ENCODE measurements around the gene ACOX1.

The ACOX1 gene

GRCh38 chr17:75978938-75979704 is at the start of gene ACOX1, which contains the start of gene TEN1:
Gene ACOX1 (minus strand): TSS chr17:75979166. CDS start chr17:75979073, 93 bp downstream.
Gene TEN1 (plus strand): TSS chr17:75979240. CDS start chr17:75986193, 6,953 bp downstream.
- DNase-seq (ENCODE audit: low spot score): peak; percentile 94

DNA sequence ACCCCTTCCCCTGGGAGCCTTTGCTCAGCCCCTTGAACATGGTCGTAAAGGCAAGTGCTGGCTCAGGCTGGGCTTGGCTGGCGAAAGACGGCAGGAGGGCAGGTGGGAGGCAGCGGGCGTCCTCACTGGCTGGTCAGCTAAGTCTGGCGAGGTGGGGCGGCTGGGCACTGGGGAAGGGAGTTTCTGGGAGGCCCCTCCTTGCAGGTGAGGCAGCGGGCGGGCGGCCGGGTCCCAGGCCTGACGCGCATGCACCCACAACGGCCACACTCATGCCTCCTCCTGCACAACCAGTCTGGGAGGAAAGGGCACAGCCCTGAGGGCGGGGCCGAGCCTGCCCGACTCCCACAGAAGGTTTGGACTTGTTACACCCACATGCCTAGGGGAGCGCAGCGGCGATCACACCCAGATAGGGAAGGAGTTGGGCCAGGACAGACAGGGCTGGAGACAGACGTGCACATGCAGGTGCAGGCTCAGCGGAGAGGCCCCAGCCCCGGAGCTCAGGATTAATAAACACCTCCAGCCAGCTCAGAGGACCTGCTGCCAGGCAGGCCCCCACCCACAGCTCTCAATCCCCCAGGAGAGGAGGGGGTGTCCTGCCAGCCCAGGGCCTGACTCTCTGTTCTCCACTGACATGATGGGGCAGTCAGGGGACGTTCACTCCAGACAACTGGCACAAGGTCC is 48.3 kb upstream of the ACOX1 start, which contains the start of gene EVPL:
Gene EVPL (minus strand): TSS at position 148 of the 681 bp plus-strand sequence. CDS start 108 bp downstream, at position 40.
- no peak for DNase-seq (ENCODE audit: low spot score)

DNA sequence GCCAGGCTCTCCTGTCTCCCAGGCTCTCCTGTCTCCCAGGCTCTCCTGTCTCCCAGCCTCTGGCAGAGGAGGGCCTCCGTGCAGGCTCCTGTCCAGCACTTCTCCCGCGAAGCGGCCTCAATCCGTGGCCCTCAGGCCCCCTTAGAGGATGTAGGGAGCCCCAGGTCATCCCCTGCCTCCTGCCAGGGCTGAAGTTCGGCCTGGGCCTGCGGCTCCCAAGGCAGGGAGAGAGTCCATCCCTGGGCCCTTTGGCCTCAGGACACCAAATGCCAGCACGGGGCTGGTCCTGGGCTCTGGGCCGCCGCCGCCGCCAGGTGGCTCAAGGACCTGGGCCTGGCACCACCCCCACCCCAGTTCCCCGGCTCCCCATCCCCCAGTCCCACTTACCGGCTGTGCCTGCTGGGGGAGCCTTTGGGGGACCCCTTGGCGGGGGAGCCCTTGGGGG is 47.8 kb upstream of the ACOX1 start:
- no peak for DNase-seq (ENCODE audit: low spot score)

GRCh38 chr17:76025294-76025693 is 46.3 kb upstream of the ACOX1 start:
- no peak for DNase-seq (ENCODE audit: low spot score)

DNA sequence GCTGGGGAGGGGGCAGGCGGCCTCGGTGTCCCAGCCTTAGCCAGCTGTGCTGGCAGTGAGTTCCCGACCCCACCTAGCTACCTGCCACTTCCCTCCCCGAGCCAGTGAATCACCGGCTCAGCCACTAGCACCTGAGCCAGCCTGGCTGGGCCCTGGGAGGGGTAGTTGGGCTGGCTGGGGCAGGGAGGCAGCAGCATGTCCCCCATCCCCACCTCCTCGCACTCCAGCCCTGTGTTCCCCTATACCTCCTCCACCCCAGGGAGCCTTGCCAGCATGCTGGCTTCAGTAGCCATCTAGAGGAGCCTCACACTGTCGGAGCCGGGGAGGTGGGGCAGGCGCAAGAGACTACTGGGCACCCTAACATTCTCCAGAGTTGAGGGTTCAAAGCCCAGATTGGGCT is 45.4 kb upstream of the ACOX1 start:
- DNase-seq (ENCODE audit: low spot score): no peak

DNA sequence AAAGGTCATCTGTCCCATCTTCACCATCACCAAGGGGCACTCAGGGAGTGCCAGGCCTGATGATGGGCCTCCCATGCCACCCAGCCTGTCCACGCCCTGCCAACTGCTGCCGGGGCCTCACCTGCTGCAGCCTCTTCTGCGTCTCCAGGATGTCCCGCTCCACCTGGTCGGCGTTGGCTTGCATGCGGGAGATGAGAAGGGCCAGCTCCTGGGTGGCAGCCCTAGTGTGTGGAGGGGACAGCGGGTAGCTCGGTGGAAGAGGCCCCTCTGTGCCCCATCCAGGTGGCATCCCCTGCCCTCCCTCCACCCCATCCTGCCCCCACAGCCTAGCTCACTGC is 44.9 kb upstream of the ACOX1 start:
- no peak for DNase-seq (ENCODE audit: low spot score)

GRCh38 chr17:76022973-76023899 is 44.3 kb upstream of the ACOX1 start:
- no peak for DNase-seq (ENCODE audit: low spot score)

DNA sequence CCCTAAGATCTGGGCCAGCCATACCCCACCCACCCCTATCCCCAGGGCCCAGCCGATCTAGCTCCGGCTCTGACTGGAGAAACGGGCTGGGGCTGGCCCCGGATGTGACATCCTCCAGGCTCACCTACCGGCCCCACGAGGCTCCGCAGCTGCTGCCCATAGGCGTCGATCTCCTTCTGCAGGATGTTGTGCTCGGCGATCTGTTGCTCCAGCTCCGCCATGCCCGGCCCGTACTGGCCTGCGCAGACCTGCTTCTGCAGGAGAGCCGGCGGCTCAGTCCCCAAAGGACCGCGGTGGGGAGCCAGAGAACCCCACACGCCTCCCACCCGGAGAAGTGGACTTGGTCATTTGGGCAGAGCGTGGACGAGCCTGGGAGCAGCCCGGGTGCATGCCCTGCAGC is 43.3 kb upstream of the ACOX1 start:
- no peak for DNase-seq (ENCODE audit: low spot score)

GRCh38 chr17:76019833-76020467 is 41.0 kb upstream of the ACOX1 start:
- DNase-seq (ENCODE audit: low spot score): no peak

- no peak for DNase-seq (ENCODE audit: low spot score)
Observed at GRCh38 chr17:76018801-76019200, 39.8 kb upstream of the ACOX1 start.

DNA sequence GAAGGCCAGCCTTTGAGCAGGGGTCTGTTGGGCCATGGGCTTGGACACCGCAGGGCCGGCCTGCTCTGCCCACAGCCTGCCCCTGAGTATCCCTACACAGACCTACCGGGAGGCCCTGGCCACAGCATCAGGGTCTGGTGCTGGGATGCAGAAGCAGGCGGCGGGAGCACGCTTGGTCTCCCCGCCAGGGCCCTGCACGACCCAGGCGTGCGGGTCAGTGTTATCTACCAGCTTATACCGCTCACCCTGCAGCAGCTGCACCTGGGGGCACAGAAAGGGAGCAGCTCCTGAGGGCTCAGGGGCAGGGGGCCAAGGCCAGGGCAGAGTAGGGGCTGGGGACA is 39.3 kb upstream of the ACOX1 start:
- DNase-seq (ENCODE audit: low spot score): no peak

DNA sequence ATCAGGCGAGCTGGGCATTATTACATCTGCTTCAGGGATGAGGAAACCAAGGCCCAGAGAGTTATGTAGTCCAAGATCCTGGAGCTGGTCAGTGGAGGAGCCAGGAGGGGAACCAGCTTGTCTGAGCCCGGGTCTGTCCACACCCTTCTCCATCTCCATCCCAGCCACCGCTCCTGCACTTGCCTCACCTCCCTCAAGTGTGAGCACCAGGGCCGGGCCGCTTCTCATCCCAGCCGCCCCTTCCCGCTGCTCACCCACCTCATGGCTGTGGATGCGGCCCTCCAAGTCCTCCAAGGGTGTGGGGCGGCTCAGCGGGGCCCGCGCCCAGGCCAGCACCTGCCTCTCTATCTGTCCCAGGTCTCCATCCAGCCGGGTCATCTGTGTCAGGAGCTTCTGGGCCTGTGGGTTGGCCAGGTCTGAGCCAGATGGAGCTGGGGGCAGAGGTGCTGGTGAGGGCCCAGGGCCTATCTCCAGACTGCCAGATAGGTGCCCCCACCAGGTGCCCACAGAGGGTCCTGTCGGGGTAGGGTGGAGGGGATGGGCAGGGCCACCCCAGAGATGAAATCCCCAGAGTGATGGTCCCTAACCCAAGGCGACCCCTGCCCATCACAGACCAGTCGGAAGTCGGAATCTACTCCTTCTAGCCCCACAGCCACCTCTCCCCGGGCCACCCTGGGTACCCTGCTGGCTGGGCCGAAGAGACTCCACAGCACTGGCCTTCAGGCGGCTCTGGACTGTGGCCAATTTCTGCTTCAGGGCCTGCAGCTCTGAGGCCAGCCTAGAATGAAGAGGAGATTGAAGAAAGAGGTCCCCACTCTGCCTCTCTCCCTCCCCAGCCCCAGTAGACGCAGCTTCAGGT is 38.7 kb upstream of the ACOX1 start:
- no peak for DNase-seq (ENCODE audit: low spot score)

- no peak for DNase-seq (ENCODE audit: low spot score)
Observed at GRCh38 chr17:76014925-76015261, 35.9 kb upstream of the ACOX1 start.

- peak; percentile 78 for DNase-seq (ENCODE audit: low spot score)
Observed at GRCh38 chr17:76014100-76014924, 35.3 kb upstream of the ACOX1 start.

DNA sequence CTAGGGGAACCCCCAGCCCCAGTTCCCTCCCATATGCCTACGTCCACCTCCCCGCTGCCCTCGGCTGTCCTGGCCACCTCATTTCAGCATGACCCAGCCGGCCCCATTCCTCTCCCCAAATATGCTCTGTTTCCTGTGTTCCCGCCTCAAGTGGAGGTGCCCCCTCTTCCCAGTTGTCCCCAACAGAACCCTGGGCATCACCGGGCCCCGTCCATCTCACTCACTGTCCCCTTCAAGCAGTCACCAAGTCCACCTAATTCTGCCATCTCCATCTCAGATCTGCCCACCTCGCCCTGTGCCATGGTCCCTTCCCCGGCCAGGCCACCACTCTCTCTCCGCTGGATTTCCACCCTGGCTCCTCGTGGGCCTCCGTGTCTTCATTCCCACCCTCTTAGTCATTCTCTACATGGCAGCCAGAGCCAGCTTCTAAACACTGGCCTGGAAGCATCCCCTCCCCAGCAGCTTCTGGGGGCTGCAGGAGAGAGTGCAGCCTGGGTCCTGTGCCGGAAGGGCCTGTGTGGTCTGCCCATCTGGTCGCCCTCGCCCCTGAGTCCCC is 34.5 kb upstream of the ACOX1 start:
- DNase-seq (ENCODE audit: low spot score): no peak

DNA sequence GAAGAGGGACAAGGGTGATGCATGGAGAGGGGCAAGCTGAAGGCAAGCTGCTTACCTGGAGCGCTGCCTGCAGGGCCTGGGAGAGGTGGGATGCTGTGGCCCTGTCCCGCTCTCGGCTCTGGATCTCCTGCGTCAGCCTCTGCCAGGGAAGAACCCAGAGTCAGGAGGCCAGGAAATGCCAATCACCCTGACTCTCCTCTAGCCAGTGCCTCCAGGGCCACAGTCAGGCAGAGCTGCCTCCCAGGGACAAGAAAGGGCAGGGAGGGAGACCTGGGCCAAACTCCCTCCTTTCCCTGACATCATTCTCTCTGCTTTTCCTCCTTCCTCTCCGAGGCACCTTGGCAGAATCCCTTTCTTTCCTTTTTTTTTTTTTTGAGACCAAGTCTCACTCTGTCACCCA is 33.0 kb upstream of the ACOX1 start:
- no peak for DNase-seq (ENCODE audit: low spot score)

DNA sequence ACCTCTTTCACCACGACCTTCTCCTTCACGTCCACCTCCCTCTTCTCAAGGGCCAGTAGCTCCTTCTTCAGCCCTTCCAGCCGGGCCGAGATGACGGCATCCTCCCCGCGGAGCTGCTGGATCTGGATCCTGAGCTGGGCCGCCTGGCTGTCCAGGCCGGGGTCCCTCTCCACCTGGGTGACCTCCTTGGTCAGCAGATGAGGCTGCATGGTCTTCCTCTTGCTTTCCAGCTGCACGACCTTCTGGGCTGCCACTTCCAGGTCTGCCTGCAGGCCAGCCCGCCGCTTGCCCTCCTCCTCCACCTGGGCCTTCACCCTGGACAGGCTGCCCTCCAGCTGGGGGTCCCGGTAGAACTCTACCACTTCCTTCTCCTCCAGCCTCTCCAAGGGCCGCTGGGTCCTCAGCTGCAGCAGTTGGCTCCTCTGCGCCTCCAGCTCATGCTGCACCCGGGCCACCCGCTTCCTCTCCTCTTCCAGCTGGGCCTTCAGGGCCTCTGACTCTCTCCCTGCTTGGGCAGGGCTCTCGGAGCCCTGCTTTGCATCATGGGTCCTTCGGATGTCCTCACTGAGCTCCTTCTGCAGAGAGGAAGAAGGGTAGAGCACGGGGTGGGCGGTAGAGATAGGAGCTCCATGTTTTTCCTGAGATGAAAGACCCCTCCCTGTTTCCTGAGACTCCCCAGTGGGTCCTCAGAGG is 31.1 kb upstream of the ACOX1 start:
- no peak for DNase-seq (ENCODE audit: low spot score)

DNA sequence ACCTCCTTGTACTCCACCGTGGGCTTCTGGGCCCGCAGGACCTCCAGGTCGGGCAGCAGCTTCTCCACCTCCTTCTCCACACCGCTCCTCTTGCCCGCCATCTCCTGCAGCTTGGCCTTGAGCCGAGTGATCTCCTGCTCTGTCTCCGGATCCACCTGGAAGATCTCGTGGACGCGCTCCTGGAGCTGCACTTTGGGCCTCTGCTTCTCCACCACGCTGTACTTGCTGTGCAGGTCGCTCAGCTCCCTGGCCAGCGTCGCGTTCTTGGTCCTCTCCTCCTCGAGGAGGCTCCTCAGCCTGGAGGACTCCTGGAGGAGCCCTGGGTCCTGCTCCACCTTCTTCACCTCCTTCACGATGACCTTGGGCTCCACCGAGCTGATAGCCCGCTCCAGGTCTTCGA is 30.5 kb upstream of the ACOX1 start:
- no peak for DNase-seq (ENCODE audit: low spot score)
